GM23338 (cell line): ENCODE data around the gene ASCL5.

ENCODE experiments used
- EZH2 ChIP-seq: fragments of 200-600 bp; sonication (generic); IDR thresholded peaks from one replicate; pipeline ENCODE4 v1.8.0; 2017; ENCODE audit warnings: antibody characterized with exemption, mild to moderate bottlenecking, low read depth; ENCODE audit not compliant: unreplicated experiment
- EZH2phosphoT487 ChIP-seq: fragments of 200-600 bp; sonication (generic); IDR thresholded peaks from one replicate; pipeline ENCODE4 v1.8.1; 2018; ENCODE audit warnings: antibody characterized with exemption; ENCODE audit not compliant: unreplicated experiment
- JUNB ChIP-seq: IDR thresholded peaks from one replicate; pipeline ENCODE4 v1.6.1; 2016; ENCODE audit warnings: antibody characterized with exemption; ENCODE audit not compliant: unreplicated experiment
- NANOG ChIP-seq: IDR thresholded peaks from 2 replicates; pipeline ENCODE4 v1.6.1; 2016; ENCODE audit warnings: antibody characterized with exemption, borderline replicate concordance
- POLR2AphosphoS5 ChIP-seq: IDR thresholded peaks from 2 replicates; pipeline ENCODE4 v1.6.1; 2016; ENCODE audit warnings: antibody characterized with exemption, low read depth
- ZNF114 ChIP-seq: fragments of 250-450 bp; sonication (Bioruptor Pico); IDR thresholded peaks from 2 replicates; pipeline ENCODE4 v1.5.0; 2020; ENCODE audit warnings: mild to moderate bottlenecking, moderate library complexity
- TF ChIP-seq, protein P1 (sequence below), 2 experiments: fragments of 200-600 bp in 1 of 2; sonication (generic) in 1 of 2; conservative IDR thresholded peaks; 2 replicates each; pipeline versions ENCODE4 v1.5.1 to v1.6.1; 2016 to 2017; ENCODE audit warnings: antibody characterized with exemption in 2 of 2, low read depth in 2 of 2, mild to moderate bottlenecking in 2 of 2, moderate library complexity in 1 of 2
- TF ChIP-seq, protein P2 (sequence below): IDR thresholded peaks from one replicate; pipeline ENCODE4 v1.6.1; 2018; ENCODE audit warnings: antibody characterized with exemption; ENCODE audit not compliant: unreplicated experiment

DNA sequence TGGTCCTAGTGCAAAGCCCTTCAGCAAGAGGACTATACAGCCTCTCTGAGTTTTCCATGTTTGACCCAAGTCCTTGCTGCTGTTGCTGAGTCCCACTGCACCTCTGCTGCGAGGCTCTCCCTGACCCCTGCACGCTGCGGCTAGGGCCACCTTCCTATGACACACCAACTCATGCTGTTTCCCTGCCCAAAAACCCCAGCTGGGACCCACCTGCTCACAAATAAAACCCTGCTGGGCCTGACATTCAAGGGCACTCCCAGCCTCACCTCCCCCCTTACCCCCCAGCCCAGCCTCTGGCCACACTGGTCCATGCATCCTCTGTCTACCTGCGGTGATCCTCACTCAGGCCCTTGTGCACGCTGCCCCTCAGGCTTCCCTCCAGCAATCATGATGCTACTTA lies 12.3 kb upstream of the ASCL5 start:
- TF ChIP-seq, protein P1, sequence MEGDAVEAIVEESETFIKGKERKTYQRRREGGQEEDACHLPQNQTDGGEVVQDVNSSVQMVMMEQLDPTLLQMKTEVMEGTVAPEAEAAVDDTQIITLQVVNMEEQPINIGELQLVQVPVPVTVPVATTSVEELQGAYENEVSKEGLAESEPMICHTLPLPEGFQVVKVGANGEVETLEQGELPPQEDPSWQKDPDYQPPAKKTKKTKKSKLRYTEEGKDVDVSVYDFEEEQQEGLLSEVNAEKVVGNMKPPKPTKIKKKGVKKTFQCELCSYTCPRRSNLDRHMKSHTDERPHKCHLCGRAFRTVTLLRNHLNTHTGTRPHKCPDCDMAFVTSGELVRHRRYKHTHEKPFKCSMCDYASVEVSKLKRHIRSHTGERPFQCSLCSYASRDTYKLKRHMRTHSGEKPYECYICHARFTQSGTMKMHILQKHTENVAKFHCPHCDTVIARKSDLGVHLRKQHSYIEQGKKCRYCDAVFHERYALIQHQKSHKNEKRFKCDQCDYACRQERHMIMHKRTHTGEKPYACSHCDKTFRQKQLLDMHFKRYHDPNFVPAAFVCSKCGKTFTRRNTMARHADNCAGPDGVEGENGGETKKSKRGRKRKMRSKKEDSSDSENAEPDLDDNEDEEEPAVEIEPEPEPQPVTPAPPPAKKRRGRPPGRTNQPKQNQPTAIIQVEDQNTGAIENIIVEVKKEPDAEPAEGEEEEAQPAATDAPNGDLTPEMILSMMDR (conservative IDR thresholded peaks at IDR 0.05; ENCODE audit: low read depth in 2 of 2): no peak
- TF ChIP-seq EZH2 (no peak), POLR2AphosphoS5 (no peak), ZNF114 (no peak), JUNB (no peak), EZH2phosphoT487 (no peak), NANOG (no peak)
- TF ChIP-seq, protein P2, sequence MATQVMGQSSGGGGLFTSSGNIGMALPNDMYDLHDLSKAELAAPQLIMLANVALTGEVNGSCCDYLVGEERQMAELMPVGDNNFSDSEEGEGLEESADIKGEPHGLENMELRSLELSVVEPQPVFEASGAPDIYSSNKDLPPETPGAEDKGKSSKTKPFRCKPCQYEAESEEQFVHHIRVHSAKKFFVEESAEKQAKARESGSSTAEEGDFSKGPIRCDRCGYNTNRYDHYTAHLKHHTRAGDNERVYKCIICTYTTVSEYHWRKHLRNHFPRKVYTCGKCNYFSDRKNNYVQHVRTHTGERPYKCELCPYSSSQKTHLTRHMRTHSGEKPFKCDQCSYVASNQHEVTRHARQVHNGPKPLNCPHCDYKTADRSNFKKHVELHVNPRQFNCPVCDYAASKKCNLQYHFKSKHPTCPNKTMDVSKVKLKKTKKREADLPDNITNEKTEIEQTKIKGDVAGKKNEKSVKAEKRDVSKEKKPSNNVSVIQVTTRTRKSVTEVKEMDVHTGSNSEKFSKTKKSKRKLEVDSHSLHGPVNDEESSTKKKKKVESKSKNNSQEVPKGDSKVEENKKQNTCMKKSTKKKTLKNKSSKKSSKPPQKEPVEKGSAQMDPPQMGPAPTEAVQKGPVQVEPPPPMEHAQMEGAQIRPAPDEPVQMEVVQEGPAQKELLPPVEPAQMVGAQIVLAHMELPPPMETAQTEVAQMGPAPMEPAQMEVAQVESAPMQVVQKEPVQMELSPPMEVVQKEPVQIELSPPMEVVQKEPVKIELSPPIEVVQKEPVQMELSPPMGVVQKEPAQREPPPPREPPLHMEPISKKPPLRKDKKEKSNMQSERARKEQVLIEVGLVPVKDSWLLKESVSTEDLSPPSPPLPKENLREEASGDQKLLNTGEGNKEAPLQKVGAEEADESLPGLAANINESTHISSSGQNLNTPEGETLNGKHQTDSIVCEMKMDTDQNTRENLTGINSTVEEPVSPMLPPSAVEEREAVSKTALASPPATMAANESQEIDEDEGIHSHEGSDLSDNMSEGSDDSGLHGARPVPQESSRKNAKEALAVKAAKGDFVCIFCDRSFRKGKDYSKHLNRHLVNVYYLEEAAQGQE: no peak
